Measurements from ENCODE around the gene GRM1.
"Not testable (repeated sequence)": the region's sequence is repeated elsewhere in the genome, so short reads cannot be mapped to it uniquely, and the experiment has no call there.

GRM1 gene

GRCh38 chr6:146194434-146194833 lies 165.6 kb downstream of the GRM1 start:
- no peak for DNase-seq

- peak; percentile 4 to 33 for DNase-seq
Observed at GRCh38 chr6:146200176-146200575, 171.3 kb downstream of the GRM1 start.

- no peak for DNase-seq
Observed at GRCh38 chr6:146202570-146202969, 173.7 kb downstream of the GRM1 start.

GRCh38 chr6:146209942-146210341 lies 181.1 kb downstream of the GRM1 start:
- DNase-seq, result no peak

GRCh38 chr6:146210406-146211083 lies 181.7 kb downstream of the GRM1 start:
- DNase-seq, result no peak

GRCh38 chr6:146211646-146212045 lies 182.8 kb downstream of the GRM1 start:
- DNase-seq, result no peak

GRCh38 chr6:146212781-146213180 lies 183.9 kb downstream of the GRM1 start:
- DNase-seq, result no peak

- DNase-seq, result no peak
Observed at GRCh38 chr6:146219101-146219500, 190.2 kb downstream of the GRM1 start.

GRCh38 chr6:146224449-146224848 lies 195.6 kb downstream of the GRM1 start:
- no peak for DNase-seq

GRCh38 chr6:146224988-146225387 lies 196.1 kb downstream of the GRM1 start:
- no peak for DNase-seq

GRCh38 chr6:146240322-146240721 lies 211.5 kb downstream of the GRM1 start:
- DNase-seq, result no peak

- DNase-seq, result no peak
Observed at GRCh38 chr6:146240807-146241206, 211.9 kb downstream of the GRM1 start.

- not testable (repeated sequence) for DNase-seq
Observed at GRCh38 chr6:146243646-146244045, 214.8 kb downstream of the GRM1 start.

GRCh38 chr6:146244630-146245143 lies 215.8 kb downstream of the GRM1 start:
- peak in 1 of 2 experiments; percentile 1 for DNase-seq

- DNase-seq, result no peak
Observed at GRCh38 chr6:146246028-146246427, 217.2 kb downstream of the GRM1 start.

GRCh38 chr6:146253691-146254090 lies 224.8 kb downstream of the GRM1 start:
- no peak for DNase-seq

- no peak for DNase-seq
Observed at GRCh38 chr6:146258206-146258605, 229.3 kb downstream of the GRM1 start.

GRCh38 chr6:146260886-146261285 lies 232.0 kb downstream of the GRM1 start:
- no peak for DNase-seq

GRCh38 chr6:146265056-146265455 lies 236.2 kb downstream of the GRM1 start:
- no peak for DNase-seq

- DNase-seq, result no peak
Observed at GRCh38 chr6:146267447-146267846, 238.6 kb downstream of the GRM1 start.

- DNase-seq, result no peak
Observed at GRCh38 chr6:146267946-146268345, 239.1 kb downstream of the GRM1 start.

GRCh38 chr6:146269482-146269881 lies 240.6 kb downstream of the GRM1 start:
- no peak for DNase-seq

GRCh38 chr6:146271163-146271562 lies 242.3 kb downstream of the GRM1 start:
- DNase-seq, result peak; percentile 17 to 47

- DNase-seq, result no peak
Observed at GRCh38 chr6:146273490-146273889, 244.6 kb downstream of the GRM1 start.

- no peak for DNase-seq
Observed at GRCh38 chr6:146277142-146277541, 248.3 kb downstream of the GRM1 start.
